ENCODE measurements around the gene CEPT1. TPM values are rescaled to one million over a fixed set of nuclear protein-coding genes. Genes with fewer than 3 reads are reported as not detected.
"Not testable (repeated sequence)": the region's sequence is repeated elsewhere in the genome, so short reads cannot be mapped to it uniquely, and the experiment has no call there.

CEPT1 gene
- total RNA-seq, 1 donor from 2014 or later: 31.3 TPM

DNA sequence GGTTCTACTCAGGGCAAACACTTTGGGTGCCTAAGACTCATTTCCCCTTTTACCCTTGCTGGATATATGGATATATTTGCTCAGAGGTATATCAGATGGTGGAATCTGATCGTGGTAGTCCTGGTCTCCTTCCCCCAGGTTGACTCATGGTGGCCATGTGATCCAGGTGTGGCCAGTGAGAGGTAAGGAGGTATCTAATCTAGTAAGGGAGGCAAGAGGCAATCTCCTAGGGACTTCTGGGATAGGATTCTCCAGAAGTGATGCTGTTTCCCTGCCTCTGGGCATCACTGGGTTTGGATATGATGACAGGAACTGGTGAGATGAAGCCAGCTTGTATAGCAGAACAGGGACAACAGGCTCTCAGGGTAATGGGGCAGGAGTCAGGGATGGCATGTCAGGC lies 68.9 kb downstream of the CEPT1 start:
- DNase-seq (ENCODE audit: extremely low read depth, low read depth, low spot score): no peak

DNA sequence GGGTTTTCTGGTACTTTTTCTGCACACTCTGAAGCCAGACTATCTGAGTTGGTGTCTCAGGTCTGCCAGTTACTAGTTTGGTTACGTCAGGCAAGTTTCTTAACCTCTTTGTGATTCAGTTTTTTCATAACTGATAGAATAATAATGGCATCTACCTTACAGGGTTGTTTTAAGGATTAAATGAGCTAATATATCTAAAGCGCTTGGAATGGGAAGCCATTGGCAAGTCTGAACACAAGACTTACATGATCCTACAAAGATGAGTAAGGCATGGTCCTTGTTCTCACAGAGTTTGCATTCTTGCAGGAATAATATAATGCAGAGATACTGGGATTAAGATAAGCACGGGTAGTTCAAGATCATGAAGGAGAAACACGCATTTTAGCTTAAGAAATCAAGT lies 69.6 kb downstream of the CEPT1 start:
- no peak for DNase-seq (ENCODE audit: extremely low read depth, low read depth, low spot score)

DNA sequence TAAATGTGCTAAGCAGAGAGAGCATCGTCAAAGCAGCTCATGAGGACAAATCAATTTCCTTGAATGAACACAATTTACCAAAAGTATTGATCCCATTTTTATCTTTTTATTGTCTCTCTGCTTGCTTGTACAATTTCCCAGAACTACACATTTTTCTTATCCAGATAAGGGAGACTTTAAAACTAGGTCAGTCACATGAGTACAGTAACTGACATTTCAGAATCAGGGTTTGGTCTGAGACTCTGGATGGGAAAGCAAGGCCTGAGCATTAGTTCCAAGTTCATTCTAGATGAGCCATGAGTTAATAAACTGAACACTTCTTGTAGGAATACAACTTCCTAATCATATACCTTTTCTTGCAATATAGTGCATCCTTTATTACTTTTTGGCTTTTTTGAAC lies 71.9 kb downstream of the CEPT1 start:
- DNase-seq (ENCODE audit: extremely low read depth, low read depth, low spot score): no peak

DNA sequence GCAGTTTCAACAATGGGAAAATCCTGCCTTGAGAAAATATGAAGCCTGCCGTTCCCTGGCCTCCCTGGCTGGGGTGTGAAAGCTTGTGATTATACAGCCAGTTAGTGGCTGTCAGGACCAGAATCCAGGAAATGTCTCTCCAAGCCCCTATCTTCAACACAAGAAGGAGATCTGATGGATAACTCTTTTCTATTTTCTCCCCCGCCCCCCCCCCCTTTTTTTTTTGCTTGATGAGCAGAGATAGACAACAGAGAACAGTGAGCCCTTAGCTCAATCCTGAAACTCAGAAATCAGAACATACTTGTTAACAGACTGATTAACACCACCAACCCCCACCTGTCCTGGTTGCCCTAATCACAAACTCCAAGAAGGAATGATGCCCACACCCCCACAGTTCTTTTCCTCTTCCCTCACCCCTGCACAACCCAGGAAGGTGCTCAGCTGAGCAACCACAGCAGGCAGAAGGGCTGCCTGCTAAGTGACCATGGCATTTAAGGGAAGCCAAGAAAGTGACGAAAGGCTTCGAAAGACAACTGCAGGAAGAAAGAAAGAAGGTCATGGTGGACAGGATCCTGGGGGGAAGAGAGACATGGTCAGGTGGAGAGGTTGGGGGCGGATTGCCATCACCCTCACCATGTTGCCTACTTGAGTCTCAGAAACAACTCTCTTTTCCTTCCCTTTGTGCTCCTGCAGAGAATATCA lies 72.8 kb downstream of the CEPT1 start:
- DNase-seq (ENCODE audit: extremely low read depth, low read depth, low spot score): no peak

DNA sequence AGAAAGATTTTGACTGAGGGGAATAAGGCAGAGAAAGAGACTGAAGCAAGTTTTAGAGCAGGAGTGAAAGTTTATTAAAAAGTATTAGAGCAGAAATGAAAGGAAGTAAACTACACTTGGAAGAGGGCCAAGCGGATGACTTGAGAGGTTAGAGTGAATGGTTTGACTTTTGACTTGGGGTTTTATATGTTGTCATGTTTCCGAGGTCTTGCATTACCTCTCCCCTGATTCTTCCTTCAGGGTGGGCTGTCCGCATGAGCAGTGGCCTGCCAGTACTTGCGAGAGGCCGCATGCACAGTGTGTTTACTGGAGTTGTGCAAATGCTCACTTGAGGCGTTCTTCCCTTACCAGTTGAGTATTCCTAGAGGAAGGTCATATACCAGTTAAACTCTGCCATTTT lies 73.4 kb downstream of the CEPT1 start:
- no peak for DNase-seq (ENCODE audit: extremely low read depth, low read depth, low spot score)

DNA sequence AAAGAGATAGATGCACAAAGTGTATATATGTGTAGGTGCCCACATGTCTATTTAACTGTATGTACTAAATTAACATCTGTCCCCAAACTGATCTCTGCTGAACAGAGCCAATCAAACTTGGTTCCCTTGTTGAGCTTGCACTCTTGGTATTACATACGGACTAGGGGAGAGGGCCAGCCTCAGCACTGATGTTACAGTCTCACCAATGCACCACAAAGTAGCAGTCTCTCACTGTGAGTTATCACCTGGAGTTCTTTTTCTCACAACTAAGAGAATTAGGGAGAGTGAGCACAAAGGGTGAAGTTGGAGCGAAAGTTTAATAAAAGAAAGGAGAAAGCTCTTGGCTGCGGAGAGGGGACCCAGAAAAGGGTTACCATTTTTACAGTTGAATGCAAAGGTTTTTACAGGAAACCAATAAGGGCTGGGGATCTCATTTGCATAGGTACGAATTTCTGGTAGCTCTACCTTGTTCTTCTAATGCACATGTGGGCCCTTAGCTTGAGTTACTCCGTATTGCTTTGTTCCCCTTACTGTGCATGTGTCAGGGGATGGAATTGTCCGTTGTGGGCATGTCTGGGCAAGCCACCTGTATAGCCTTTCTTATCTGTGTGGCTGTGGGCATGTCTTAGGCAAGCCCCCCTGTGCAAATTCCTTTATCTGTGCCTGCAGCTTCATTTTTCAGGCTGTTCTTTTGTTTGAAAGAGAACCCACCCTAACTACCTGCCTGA lies 74.2 kb downstream of the CEPT1 start:
- no peak for DNase-seq (ENCODE audit: extremely low read depth, low read depth, low spot score)

DNA sequence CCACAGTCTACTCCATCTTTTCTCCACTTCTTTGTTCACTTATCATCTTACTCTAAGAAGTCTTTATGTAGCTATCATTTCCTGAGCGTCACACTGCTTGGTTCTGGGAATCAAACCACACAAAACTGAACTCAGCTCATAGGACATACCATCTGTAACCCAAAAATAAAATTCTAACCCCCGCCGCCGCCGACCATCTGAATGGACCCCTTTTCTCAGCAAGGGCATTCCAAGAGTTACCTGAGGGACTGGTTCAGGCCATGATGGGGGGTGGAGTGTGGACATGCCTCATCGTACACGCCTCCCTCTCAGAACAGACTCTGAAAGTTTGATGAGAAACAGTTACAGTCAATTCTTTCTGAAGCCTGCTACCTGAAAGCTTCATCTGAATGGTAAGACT lies 74.9 kb downstream of the CEPT1 start:
- DNase-seq (ENCODE audit: extremely low read depth, low read depth, low spot score): no peak

DNA sequence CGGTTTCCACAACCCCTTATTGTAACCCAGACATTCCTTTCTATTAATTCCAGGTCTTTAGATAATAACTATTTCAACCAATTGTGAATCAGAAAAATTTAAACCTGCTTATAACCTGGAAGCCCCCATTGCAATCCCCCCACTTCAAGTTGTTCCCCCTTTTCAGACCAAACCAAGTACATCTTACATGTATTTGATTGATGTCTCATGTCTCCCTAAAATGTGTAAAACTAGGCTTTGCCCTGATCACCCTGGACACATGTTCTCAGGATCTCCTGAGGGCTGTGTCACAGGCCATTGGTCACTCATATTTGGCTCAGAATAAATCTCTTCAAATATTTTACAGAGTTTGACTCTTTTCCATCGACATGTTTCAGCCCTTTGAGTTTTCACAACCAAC lies 75.3 kb downstream of the CEPT1 start:
- not testable (repeated sequence) for DNase-seq (ENCODE audit: extremely low read depth, low read depth, low spot score)

DNA sequence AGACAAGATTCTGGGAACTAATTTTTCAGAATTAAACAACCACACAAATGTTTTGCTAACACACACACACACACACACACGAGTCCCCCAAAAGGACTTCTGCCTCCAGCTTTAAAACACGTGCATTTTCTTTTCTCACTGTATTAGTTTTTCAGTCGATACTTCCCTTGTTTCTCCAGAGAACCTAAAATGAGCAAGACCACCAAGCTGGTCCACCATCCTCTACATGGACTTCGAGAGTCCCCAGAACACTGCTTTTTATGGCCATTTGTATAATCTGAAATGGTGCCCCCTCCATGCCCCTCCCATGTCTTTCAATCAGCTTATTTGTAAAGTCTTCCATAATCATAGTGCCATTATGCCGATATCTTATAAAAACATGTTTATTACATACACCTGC lies 76.7 kb downstream of the CEPT1 start:
- no peak for DNase-seq (ENCODE audit: extremely low read depth, low read depth, low spot score)

DNA sequence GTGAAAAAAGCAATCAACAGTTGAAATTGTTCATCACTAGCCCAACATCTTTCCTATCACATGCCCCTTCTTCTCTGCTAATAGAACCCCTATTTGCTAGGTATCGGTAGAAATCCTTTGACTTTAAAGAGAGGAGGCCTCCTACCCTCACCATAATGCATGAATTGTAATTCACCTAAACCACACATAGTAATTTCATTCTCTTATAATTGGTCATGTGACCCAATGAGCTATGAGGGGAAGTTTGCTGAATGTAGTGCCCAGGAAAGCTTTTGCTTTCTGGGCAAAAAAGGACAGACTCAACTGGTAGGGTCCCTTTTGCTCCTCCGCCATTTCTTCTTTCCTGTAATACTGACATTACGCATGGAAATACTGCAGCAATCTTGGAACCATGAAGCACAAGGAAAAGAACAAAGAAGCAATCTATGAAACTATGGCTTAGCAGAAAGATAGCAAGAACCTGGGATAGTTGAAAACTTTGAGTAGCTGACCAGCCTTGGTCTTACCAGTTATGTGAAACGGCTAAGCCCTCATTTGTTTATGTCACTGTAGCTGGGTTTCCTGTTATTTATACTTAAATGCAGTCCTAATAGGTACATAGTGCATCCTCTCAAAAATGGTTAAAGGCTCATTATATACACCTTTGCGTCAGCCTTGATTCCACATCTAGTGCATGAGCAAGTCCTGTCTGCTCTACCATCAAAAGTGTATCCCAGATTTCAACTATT lies 77.3 kb downstream of the CEPT1 start:
- no peak for DNase-seq (ENCODE audit: extremely low read depth, low read depth, low spot score)

DNA sequence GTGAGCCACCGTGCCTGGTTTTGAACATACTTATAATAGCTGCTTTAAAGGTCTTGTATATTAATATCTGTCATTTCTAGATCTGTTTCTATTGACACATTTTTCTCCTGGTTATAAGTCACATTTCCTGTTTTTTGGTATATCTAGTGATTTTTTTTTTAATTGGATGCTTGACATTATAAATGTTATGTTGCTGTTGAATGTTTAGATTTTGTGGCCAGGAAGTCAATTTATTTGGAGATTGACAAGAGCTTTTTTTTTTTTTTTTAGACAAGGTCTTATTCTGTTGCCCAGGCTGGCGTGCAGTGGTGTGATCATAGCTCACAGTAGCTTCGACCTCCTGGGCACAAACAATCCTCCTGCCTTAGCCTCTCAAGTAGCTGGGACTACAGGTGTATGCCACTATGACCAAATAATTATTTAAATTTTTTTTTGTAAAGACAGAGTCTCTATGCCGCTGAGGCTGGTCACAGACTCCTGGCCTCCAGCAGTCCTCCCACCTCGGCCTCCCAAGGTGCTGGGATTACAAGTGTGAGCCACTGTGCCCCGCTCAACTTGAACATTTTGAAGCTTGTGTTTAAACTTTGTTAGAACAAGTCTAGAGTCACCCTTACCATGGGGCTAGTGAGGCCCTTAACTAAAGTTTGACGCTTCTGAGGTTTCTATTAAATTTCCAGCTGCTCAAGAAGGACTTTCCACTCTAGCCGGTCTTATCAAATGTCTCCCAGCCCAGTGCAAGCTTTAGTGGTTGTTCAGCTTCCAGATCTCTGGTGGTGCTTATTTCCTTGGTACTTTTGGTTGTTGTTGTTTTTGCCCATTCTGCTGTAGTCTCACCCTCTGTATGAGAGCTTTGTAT lies 78.9 kb downstream of the CEPT1 start:
- DNase-seq (ENCODE audit: extremely low read depth, low read depth, low spot score): no peak

DNA sequence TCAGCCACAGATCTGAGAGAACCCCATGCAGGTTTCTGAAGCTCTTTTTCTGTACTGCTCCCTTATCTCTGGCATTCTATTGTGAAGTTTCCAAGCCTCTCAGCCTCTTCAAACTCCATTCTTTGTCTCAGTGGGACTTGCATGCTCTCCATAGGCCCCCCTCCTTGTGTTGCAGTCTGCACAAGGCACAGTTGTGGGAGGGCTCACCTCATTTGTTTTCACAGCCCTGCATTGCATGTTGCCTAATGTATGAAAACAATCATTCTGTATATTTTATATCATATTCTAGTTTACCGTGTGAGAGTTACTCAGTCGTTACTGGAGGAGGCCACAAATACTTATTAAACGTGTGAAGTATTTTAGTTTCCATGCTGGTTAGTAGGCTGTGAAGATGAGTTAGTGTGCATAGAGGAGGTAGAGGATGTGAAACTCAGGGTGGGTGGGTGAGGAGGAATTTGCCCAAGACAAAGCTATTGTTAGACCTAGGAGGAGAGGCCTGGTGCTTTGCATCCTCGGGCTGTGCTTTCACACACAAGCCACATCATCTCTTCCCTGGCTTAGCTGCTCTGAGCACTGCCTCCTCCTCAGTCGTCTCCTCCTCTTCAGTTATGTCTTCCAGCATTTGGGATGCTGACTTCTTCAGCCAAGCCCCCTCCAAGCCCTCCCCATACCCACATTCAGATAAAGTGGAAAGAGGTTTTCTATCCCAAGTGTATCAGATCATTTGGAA lies 79.7 kb downstream of the CEPT1 start:
- no peak for DNase-seq (ENCODE audit: extremely low read depth, low read depth, low spot score)

DNA sequence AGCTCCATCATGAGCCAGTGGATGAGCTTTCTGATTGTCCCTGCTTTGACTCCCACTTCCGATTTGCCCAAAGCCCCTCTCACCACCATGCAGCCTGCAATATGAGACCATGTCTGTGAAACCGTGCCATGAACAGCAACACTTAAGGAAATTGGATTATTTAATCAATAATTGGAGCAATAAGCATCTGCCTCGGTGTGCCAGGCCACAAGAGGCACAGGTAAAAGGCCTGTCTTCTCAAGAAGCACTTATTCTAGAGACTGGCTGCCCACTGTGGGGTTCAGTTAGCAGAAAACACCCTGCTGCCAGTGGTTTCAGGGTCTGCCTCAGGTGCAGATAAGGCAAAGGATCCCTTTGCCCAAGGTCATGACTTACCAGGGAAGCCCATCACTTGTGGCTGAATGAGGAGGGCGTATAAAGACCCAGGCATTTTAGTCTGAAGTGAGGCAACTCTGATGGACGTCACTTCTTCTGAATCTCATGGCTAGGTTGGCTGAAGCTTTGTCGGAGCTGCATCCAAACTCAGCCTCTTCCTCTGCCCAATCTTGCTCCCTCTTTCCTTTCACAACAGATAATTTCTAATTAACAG lies 80.4 kb downstream of the CEPT1 start:
- DNase-seq (ENCODE audit: extremely low read depth, low read depth, low spot score): no peak

DNA sequence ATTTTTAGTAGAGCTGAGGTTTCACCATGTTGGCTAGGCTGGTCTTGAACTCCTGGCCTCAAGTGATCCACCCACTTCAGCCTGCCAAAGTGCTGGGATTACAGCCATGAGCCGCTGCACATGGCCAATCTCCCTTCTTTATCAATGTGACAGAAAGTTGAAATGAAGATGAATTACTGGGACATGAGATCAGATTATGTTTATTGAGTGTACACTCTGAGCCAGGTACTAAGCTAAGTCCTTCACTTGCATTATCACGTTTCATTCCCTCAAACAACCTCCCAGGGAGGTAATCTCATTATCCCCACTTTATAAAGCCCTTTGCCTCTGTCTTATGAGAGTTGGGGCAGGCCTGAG lies 81.2 kb downstream of the CEPT1 start:
- no peak for DNase-seq (ENCODE audit: extremely low read depth, low read depth, low spot score)

DNA sequence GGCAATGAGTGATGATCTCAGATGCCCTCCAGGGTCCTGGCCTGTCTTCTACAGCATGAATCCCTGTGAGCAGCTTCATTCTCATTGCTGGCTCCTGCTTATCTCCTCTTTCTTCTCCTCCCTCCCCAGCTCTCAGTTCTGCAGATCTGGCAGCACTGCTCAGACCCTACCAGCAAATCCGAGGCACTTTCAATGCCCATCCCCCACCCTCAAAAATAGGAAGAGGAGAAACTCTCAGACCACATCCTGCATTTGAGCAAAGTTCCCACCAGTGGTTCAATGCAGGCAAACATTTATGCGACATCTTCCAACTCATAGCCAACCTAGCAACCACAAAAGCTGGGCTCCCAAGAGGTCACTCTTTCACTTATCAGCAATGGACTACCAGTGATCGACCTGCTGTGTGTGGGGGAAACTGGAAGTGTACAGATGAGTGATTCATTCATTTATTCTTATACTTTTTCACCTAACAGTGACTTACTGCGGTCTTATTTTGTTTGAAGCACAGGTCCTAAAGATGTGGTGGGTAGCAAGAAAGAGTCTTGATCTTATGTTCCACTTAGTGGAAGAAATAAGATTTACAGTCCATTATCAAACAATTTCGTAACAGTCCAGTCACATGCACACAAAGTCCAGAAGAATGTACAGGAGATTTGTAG lies 81.7 kb downstream of the CEPT1 start:
- DNase-seq (ENCODE audit: extremely low read depth, low read depth, low spot score): no peak

DNA sequence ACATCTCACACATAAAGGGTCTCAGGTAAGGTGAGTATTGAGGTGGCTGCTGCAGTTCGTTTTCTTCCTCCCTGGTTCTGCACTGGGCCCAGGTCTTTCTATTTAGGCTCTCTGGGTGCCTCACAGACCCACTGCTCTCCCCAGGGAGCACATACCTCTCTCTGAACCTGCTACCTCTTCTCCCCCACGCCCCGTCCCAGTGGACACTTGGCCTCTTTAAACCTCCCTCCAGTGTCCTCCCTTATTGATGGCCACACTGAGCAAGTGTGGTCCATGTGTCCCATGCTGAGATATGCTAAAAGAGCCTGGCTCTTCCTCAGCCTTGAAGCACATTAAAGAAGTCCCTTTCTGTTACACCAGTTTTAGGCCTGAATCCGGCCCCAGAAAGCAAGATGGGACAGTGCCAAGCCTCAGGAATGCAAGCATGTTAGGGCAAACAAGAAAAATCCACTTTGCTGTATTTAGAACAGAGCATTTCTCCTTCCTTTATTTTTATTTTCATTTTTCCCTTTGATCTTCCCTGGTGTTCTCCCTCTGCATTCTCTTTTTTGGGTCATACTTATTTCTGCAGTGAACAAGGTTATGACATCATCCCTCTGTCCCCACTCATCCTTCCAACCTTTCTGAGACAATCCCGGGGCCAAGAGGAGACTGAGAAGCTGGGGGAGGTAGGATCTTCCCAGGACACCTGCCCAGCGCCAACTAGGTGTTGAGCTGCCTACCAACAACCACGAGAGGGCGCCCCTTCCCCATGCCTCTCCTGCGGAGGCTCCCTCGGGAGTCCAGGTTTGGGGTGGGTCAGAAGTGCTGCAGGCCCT lies 82.5 kb downstream of the CEPT1 start:
- DNase-seq (ENCODE audit: extremely low read depth, low read depth, low spot score): peak; percentile 16

DNA sequence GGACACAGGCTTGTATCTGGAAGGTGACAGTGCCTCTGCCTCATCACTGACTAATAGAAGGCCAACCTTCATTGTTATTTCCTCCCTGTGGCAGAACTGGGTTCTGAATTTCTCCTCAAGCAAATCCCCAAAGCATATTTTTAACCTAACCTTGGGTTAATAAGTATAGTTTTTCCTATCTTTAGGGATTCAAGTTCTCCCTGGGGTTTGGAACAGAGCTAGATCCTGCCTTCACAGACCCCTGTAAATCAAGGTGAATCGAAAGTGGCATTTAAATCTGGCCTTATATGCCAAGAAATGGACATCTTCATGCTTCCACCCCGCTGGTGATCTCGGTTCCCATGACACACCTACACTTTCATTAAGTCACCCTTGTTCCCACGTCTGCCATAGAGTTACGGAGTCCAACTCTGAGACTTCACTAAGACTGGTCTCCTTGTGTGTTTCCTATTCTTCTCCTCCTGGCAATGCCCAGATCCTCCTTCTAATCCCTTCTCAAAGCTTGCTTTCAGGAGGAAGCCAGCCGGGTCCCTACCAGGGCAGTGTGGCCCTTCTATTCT lies 83.2 kb downstream of the CEPT1 start:
- no peak for DNase-seq (ENCODE audit: extremely low read depth, low read depth, low spot score)

DNA sequence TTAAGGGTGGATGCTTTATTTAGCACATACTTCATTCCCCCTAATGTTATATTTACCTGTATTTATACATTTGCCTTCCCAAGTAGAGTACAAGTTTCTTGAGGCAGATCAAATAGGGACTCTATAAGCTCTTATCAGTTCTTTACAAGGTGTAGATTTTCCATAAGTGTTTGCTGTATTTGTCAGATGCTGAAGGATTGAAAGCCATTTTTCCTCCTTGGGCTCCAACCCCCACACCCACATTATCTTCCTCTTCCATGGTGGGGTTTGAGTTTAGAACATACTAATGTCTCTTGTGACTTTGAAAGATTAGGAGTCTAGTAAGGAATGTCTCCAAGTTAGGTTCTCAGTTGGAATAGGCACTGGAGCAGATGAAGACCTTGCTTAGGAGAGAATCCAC lies 85.1 kb downstream of the CEPT1 start:
- DNase-seq (ENCODE audit: extremely low read depth, low read depth, low spot score): no peak

Measured in glomerular endothelial cell (primary cell).